Posterior cingulate gyrus (tissue), 11 donors: ENCODE results near the gene DCAF4.

Experiments used
- DNase-seq, 10 donors: peaks; one replicate each; pipeline versions ENCODE4 v3.0.0 to v3.0.0-alpha.2; 2020 to 2021; ENCODE audit warnings: mixed read lengths in 3 of 10
- intact Hi-C: fragments of 100-400 bp; cut with DNase I; formaldehyde crosslinking; loops from one replicate; pipeline ENCODE4 v1.15.1; 2023

Gene DCAF4

DNA sequence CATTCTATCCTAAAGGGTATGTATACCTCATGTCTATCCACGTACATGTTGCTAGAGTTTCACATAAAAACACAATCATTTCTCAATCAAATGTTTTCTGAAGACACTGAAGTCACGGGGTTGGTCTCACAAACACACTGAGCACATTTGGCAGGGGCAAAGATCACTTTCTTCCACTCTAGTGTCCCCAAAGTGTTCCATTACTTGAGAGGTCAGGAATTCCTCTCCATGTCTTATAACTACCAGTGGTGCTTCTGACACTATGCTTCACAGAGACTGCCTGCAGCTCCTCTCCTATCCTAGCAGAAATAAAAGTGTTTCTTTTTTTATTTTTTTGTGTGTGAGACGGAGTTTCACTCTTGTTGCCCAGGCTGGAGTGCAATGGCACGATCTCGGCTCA, 81.6 kb downstream of the DCAF4 start:
- DNase-seq: no peak
- intact Hi-C loops: no loop called here

DNA sequence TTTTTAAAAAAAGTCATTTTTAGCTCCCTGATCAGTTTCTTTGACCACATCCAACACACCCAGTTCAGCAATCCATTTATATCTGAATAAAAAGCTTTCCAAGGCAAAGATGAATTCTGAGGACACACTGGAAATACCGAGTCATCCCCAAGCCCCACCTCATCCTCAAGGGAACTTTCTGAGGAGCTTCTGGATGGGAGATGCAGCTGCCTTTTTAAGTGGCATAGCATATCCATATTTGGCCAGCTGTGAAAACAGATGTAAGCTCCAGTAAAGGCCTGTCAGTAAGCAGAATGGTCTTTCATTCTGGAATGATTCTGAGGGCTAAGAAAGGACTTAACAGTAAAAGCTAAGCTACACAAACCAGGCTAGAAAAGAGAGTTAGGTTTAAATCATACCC, 82.2 kb downstream of the DCAF4 start:
- DNase-seq: no peak
- intact Hi-C loops: no loop called here
